Endothelial cell of umbilical vein (primary cell): ENCODE measurements around the gene CLDN1.

Experiments
- CTCF ChIP-seq, 2 donors: IDR thresholded peaks; 1 replicate in 1 of 2; 2 replicates in 1 of 2; pipeline ENCODE4 v1.5.1; 2011; ENCODE audit warnings: low read length in 2 of 2, mild to moderate bottlenecking in 2 of 2, moderate library complexity in 2 of 2, control low read depth in 1 of 2, inconsistent platforms in 1 of 2, low read depth in 1 of 2; ENCODE audit not compliant: insufficient read depth in 1 of 2; ENCODE audit errors: extremely low read depth in 1 of 2
- EZH2 ChIP-seq: IDR thresholded peaks from 2 replicates; pipeline ENCODE4 v1.6.1; 2012; ENCODE audit warnings: borderline replicate concordance, low read depth, mild to moderate bottlenecking, moderate library complexity, low read length, inconsistent platforms; ENCODE audit not compliant: severe bottlenecking
- FOS ChIP-seq: IDR thresholded peaks from 2 replicates; pipeline ENCODE4 v1.6.1; 2011; ENCODE audit warnings: mild to moderate bottlenecking, low read length, moderate library complexity, borderline replicate concordance; ENCODE audit not compliant: insufficient read depth
- GATA2 ChIP-seq: IDR thresholded peaks from 2 replicates; pipeline ENCODE4 v1.7.0; 2011; ENCODE audit warnings: low read depth, mild to moderate bottlenecking, moderate library complexity, mixed read lengths, low read length; ENCODE audit not compliant: insufficient read length, insufficient read depth
- JUN ChIP-seq: IDR thresholded peaks from 2 replicates; pipeline ENCODE4 v1.6.1; 2011; ENCODE audit warnings: borderline replicate concordance, low read depth; ENCODE audit not compliant: insufficient read length, insufficient read depth
- MAX ChIP-seq: IDR thresholded peaks from 2 replicates; pipeline ENCODE4 v1.6.1; 2011; ENCODE audit not compliant: insufficient read depth, insufficient read length
- POLR2A ChIP-seq: IDR thresholded peaks from 2 replicates; pipeline ENCODE4 v1.6.1; 2012; ENCODE audit warnings: low read depth, mild to moderate bottlenecking, control low read depth, low read length
- POLR2AphosphoS5 ChIP-seq: IDR thresholded peaks from 2 replicates; pipeline ENCODE4 v1.6.1; 2012; ENCODE audit warnings: low read depth, mild to moderate bottlenecking, control low read depth, low read length, moderate library complexity; ENCODE audit not compliant: insufficient read depth

- no peak for TF ChIP-seq POLR2A
- TF ChIP-seq POLR2AphosphoS5, result no peak
- TF ChIP-seq CTCF (IDR thresholded peaks at IDR 0.05; ENCODE audit: extremely low read depth in 1 of 2, insufficient read depth in 1 of 2, low read depth in 1 of 2, low read length in 2 of 2), result no peak
- TF ChIP-seq JUN, result no peak
- TF ChIP-seq FOS, result no peak
- TF ChIP-seq EZH2, result no peak
- no peak for TF ChIP-seq MAX
- TF ChIP-seq GATA2, result no peak
These were observed 14.1 kb downstream of the CLDN1 start for GRCh38 chr3:190308154-190308553.
